Activated gamma-delta T cell treated with anti-CD3 and anti-CD28 coated beads, Interleukin-2, amount 50 U/mL, for 16 hours (primary cell): ENCODE data around the gene SYT15.
"Not testable (repeated sequence)": the region's sequence is repeated elsewhere in the genome, so short reads cannot be mapped to it uniquely, and the experiment has no call there.

Experiments
- DNase-seq: peaks from one replicate; pipeline ENCODE4 v3.0.0-alpha.2; 2020; ENCODE audit warnings: low read depth

The SYT15 gene

GRCh38 chr10:46556515-46557318 is 22.2 kb upstream of the SYT15 start, which contains the start of gene GPRIN2:
Gene GPRIN2, minus strand, starts transcription at chr10:46556658. Its CDS starts 5,922 bp downstream, at chr10:46550736.
- no peak for DNase-seq

GRCh38 chr10:46557319-46558121 is 21.4 kb upstream of the SYT15 start:
- DNase-seq, result no peak

- DNase-seq, result no peak
Observed at GRCh38 chr10:46558122-46558391, 20.9 kb upstream of the SYT15 start.

- no peak for DNase-seq
Observed at GRCh38 chr10:46558392-46559185, 20.3 kb upstream of the SYT15 start.

GRCh38 chr10:46559231-46559671 is 19.7 kb upstream of the SYT15 start:
- no peak for DNase-seq

- no peak for DNase-seq
Observed at GRCh38 chr10:46560381-46560780, 18.5 kb upstream of the SYT15 start.

- DNase-seq, result no peak
Observed at GRCh38 chr10:46560952-46561351, 18.0 kb upstream of the SYT15 start.

- not testable (repeated sequence) for DNase-seq
Observed at GRCh38 chr10:46565591-46566332, 13.2 kb upstream of the SYT15 start.

- DNase-seq, result not testable (repeated sequence)
Observed at GRCh38 chr10:46567151-46567550, 11.8 kb upstream of the SYT15 start.

GRCh38 chr10:46570655-46571054 is 8.3 kb upstream of the SYT15 start:
- not testable (repeated sequence) for DNase-seq

- not testable (repeated sequence) for DNase-seq
Observed at GRCh38 chr10:46572765-46573164, 6.2 kb upstream of the SYT15 start.

- DNase-seq, result not testable (repeated sequence)
Observed at GRCh38 chr10:46573314-46573713, 5.6 kb upstream of the SYT15 start.

- DNase-seq, result not testable (repeated sequence)
Observed at GRCh38 chr10:46573884-46574283, 5.0 kb upstream of the SYT15 start.

GRCh38 chr10:46577624-46578473 is 1.1 kb upstream of the SYT15 start:
- not testable (repeated sequence) for DNase-seq

GRCh38 chr10:46579378-46579777 is 450 bp downstream of the SYT15 start:
- DNase-seq, result not testable (repeated sequence)

GRCh38 chr10:46581997-46582396 is 3.1 kb downstream of the SYT15 start:
- DNase-seq, result not testable (repeated sequence)

- not testable (repeated sequence) for DNase-seq
Observed at GRCh38 chr10:46582568-46582967, 3.6 kb downstream of the SYT15 start.

GRCh38 chr10:46584196-46584595 is 5.3 kb downstream of the SYT15 start:
- not testable (repeated sequence) for DNase-seq

GRCh38 chr10:46585246-46585645 is 6.3 kb downstream of the SYT15 start:
- not testable (repeated sequence) for DNase-seq

- DNase-seq, result not testable (repeated sequence)
Observed at GRCh38 chr10:46587546-46587945, 8.6 kb downstream of the SYT15 start.

GRCh38 chr10:46588221-46588620 is 9.3 kb downstream of the SYT15 start:
- not testable (repeated sequence) for DNase-seq
